IMR-90 (cell line): ENCODE results near the gene TNS3. TPM values are rescaled to one million over a fixed set of nuclear protein-coding genes. Genes with fewer than 3 reads are reported as not detected.

Source experiments
- ATAC-seq: fragments of 200-7000 bp; cut with Tn5 transposase; 2 replicates; pipeline ENCODE4 v1.9.1; 2020; ENCODE audit warnings: low read depth, mild to moderate bottlenecking, moderate library complexity
- BruUV-seq: library from RNA; stranded (reverse); fragments of 400-500 nt; replicated peaks from 2 replicates; lab custom pipeline; 2021; lab: Mats Ljungman, UMichigan
- CTCF ChIA-PET: fragments of 300-600 bp; formaldehyde crosslinking; extraction: SDS; loops from one replicate; lab custom pipeline; 2021; ENCODE audit warnings: antibody characterized with exemption; lab: Yijun Ruan, JAX
- POLR2A ChIA-PET: fragments of 300-600 bp; sonication (Branson Sonifier 250); formaldehyde crosslinking; loops from one replicate; lab custom pipeline; 2022; ENCODE audit warnings: antibody characterized with exemption; ENCODE audit not compliant: unreplicated experiment; lab: Charles Lee
- DNase-seq: peaks from one replicate; pipeline ENCODE4 v3.0.0; 2013
- H2AFZ ChIP-seq: replicated peaks from 2 replicates; pipeline ENCODE3; 2013; ENCODE audit warnings: low read length, mild to moderate bottlenecking; ENCODE audit not compliant: poor library complexity
- H2AK5ac ChIP-seq: 2 replicates; pipeline ENCODE4 v1.6.1; 2013; ENCODE audit warnings: low read depth, low read length, inconsistent platforms
- H2AK9ac ChIP-seq: replicated peaks from 2 replicates; pipeline ENCODE3; 2013; ENCODE audit warnings: mild to moderate bottlenecking, low read depth, low read length, moderate library complexity; ENCODE audit not compliant: poor library complexity
- H2BK120ac ChIP-seq: 2 replicates; pipeline ENCODE4 v1.6.1; 2013; ENCODE audit warnings: low read depth, low read length, inconsistent platforms
- H2BK15ac ChIP-seq: 3 replicates; pipeline ENCODE4 v1.6.1; 2013; ENCODE audit warnings: low read depth, low read length, inconsistent platforms
- H2BK20ac ChIP-seq: 2 replicates; pipeline ENCODE4 v1.6.1; 2013; ENCODE audit warnings: low read depth, mild to moderate bottlenecking, inconsistent platforms, low read length, moderate library complexity
- H2BK5ac ChIP-seq: 2 replicates; pipeline ENCODE4 v1.6.1; 2013; ENCODE audit warnings: mild to moderate bottlenecking, low read depth, low read length, inconsistent platforms; ENCODE audit not compliant: poor library complexity, severe bottlenecking
- H3K14ac ChIP-seq: replicated peaks from 2 replicates; pipeline ENCODE4 v1.6.1; 2013; ENCODE audit warnings: low read depth, low read length, inconsistent platforms
- H3K18ac ChIP-seq: 2 replicates; pipeline ENCODE4 v1.6.1; 2013; ENCODE audit warnings: low read depth, low read length, control low read depth
- H3K23ac ChIP-seq: 2 replicates; pipeline ENCODE4 v1.6.1; 2013; ENCODE audit warnings: low read depth, low read length, inconsistent platforms
- H3K27ac ChIP-seq: 2 replicates; pipeline ENCODE4 v1.5.1; 2013; ENCODE audit warnings: mild to moderate bottlenecking, control low read depth, low read length; ENCODE audit not compliant: insufficient read depth
- H3K27me3 ChIP-seq: 2 replicates; pipeline ENCODE4 v1.6.1; 2013; ENCODE audit warnings: low read length; ENCODE audit not compliant: control insufficient read depth, insufficient read depth
- H3K36me3 ChIP-seq: 2 replicates; pipeline ENCODE4 v1.6.1; 2013; ENCODE audit warnings: low read length, mixed read lengths; ENCODE audit not compliant: control insufficient read depth, insufficient read depth
- H3K4ac ChIP-seq: 2 replicates; pipeline ENCODE4 v1.6.1; 2013; ENCODE audit warnings: low read depth, low read length, inconsistent platforms
- H3K4me1 ChIP-seq: 2 replicates; pipeline ENCODE4 v1.6.1; 2013; ENCODE audit warnings: low read length, mixed read lengths; ENCODE audit not compliant: control insufficient read depth, insufficient read depth
- H3K4me2 ChIP-seq: 2 replicates; pipeline ENCODE4 v1.6.1; 2013; ENCODE audit warnings: low read depth, mild to moderate bottlenecking, control low read depth, low read length, moderate library complexity
- H3K4me3 ChIP-seq: 2 replicates; pipeline ENCODE4 v1.5.1; 2013; ENCODE audit warnings: low read depth, mild to moderate bottlenecking, control low read depth, low read length, moderate library complexity; ENCODE audit not compliant: insufficient read depth
- H3K56ac ChIP-seq: 2 replicates; pipeline ENCODE4 v1.6.1; 2013; ENCODE audit warnings: low read length, inconsistent platforms; ENCODE audit not compliant: insufficient read depth; ENCODE audit errors: extremely low read depth
- H3K79me1 ChIP-seq, 2 experiments: 2 replicates each; pipeline ENCODE4 v1.6.1; 2013; ENCODE audit warnings: low read length in 2 of 2, inconsistent platforms in 1 of 2, low read depth in 1 of 2
- H3K9ac ChIP-seq: 2 replicates; pipeline ENCODE4 v1.6.1; 2013; ENCODE audit warnings: low read depth, low read length, control low read depth
- H3K9me1 ChIP-seq: 2 replicates; pipeline ENCODE4 v1.6.1; 2013; ENCODE audit warnings: low read length, inconsistent platforms; ENCODE audit not compliant: insufficient read depth
- H3K9me3 ChIP-seq: 2 replicates; pipeline ENCODE4 v1.6.1; 2013; ENCODE audit warnings: low read length; ENCODE audit not compliant: control insufficient read depth, insufficient read depth
- H4K20me1 ChIP-seq: 2 replicates; pipeline ENCODE4 v1.6.1; 2013; ENCODE audit warnings: low read length, inconsistent platforms; ENCODE audit not compliant: insufficient read depth
- H4K5ac ChIP-seq: 2 replicates; pipeline ENCODE4 v1.6.1; 2013; ENCODE audit warnings: mild to moderate bottlenecking, low read depth, low read length, control low read depth
- H4K8ac ChIP-seq, 2 experiments: 2 replicates each; pipeline ENCODE4 v1.6.1; 2013; ENCODE audit warnings: low read depth in 2 of 2, low read length in 2 of 2, control low read depth in 1 of 2, inconsistent platforms in 1 of 2
- H4K91ac ChIP-seq: 2 replicates; pipeline ENCODE4 v1.6.1; 2013; ENCODE audit warnings: low read depth, low read length, inconsistent platforms; ENCODE audit not compliant: insufficient read depth
- BHLHE40 ChIP-seq: fragments of 150-350 bp; IDR thresholded peaks from 2 replicates; pipeline ENCODE4 v1.6.1; 2016; ENCODE audit warnings: mild to moderate bottlenecking, low read depth, low read length
- CHD1 ChIP-seq: IDR thresholded peaks from 2 replicates; pipeline ENCODE4 v1.6.1; 2012; ENCODE audit warnings: low read depth, low read length, improper control_type of control experiment
- ELK1 ChIP-seq: fragments of 150-350 bp; IDR thresholded peaks from 2 replicates; pipeline ENCODE4 v1.6.1; 2016; ENCODE audit warnings: low read depth, mild to moderate bottlenecking, low read length, moderate library complexity, borderline replicate concordance
- FOS ChIP-seq: fragments of 150-350 bp; IDR thresholded peaks from 2 replicates; pipeline ENCODE4 v1.6.1; 2016; ENCODE audit warnings: low read depth, low read length
- MAZ ChIP-seq: IDR thresholded peaks from 2 replicates; pipeline ENCODE4 v1.6.1; 2012; ENCODE audit warnings: low read depth, mild to moderate bottlenecking, low read length, improper control_type of control experiment, moderate library complexity, borderline replicate concordance
- MXI1 ChIP-seq: IDR thresholded peaks from 2 replicates; pipeline ENCODE4 v1.6.1; 2012; ENCODE audit warnings: low read depth, mild to moderate bottlenecking, low read length, moderate library complexity, borderline replicate concordance
- POLR2A ChIP-seq: IDR thresholded peaks from 2 replicates; pipeline ENCODE4 v1.6.1; 2012; ENCODE audit warnings: mild to moderate bottlenecking, low read depth, low read length
- RAD21 ChIP-seq: IDR thresholded peaks from 2 replicates; pipeline ENCODE4 v1.6.1; 2012; ENCODE audit warnings: low read length, improper control_type of control experiment
- RCOR1 ChIP-seq: IDR thresholded peaks from 2 replicates; pipeline ENCODE4 v1.6.1; 2012; ENCODE audit warnings: mild to moderate bottlenecking, low read length, improper control_type of control experiment; ENCODE audit not compliant: insufficient replicate concordance
- SMC3 ChIP-seq: fragments of 150-350 bp; IDR thresholded peaks from 2 replicates; pipeline ENCODE4 v1.6.1; 2016; ENCODE audit warnings: low read depth, mild to moderate bottlenecking, antibody characterized with exemption, low read length, moderate library complexity
- dilution Hi-C: fragments of 300-500 bp; cut with HindIII; formaldehyde crosslinking; loops from one replicate; pipeline ENCODE4 v1.14.3; 2018; ENCODE audit warnings: low sequenced_read_pairs; ENCODE audit not compliant: unreplicated experiment
- in situ Hi-C: fragments of 300-500 bp; cut with MboI; formaldehyde crosslinking; loops from 3 replicates; pipeline ENCODE4 v1.14.3; 2019; ENCODE audit warnings: low sequenced_read_pairs, inconsistent platforms, mixed read lengths
- intact Hi-C: fragments of 100-400 bp; cut with micrococcal nuclease; formaldehyde crosslinking; loops from 2 replicates; pipeline ENCODE4 v1.10.0; 2022
- polyA plus RNA-seq, 3 experiments: library from polyadenylated mRNA; depleted of rRNA; stranded (reverse); fragments of >200 nt; gene quantifications; 2 replicates each; pipeline ENCODE4 v1.2.3, GENCODE V29; 2012; ENCODE audit warnings: low replicate concordance in 1 of 3
- total RNA-seq: library from RNA; depleted of rRNA; stranded (reverse); fragments of >200 nt; gene quantifications from 2 replicates; pipeline ENCODE4 v1.2.3, GENCODE V29; 2012

Gene TNS3
- total and polyA plus RNA-seq, 2 of the 4 experiments (the other 2 are of a cell fraction) = 64.3 to 79.2 TPM

GRCh38 chr7:47244692-47245091 lies 337.2 kb downstream of the TNS3 start:
- no peak overlapping the region for H2BK120ac ChIP-seq
- H3K27me3 ChIP-seq = peaks cover 9% of the 10 kb centered on the region
- POLR2A ChIA-PET = no interaction called here
- no peak overlapping the region for H2BK15ac ChIP-seq
- no peak overlapping the region for H3K18ac ChIP-seq
- H2AK9ac ChIP-seq = no peak overlapping the region
- H3K56ac ChIP-seq = no peak overlapping the region
- in situ Hi-C loops = no loop called here
- H3K4me2 ChIP-seq = no peak overlapping the region
- no peak overlapping the region for H2BK5ac ChIP-seq
- dilution Hi-C loops = no loop called here
- ATAC-seq (no peak), DNase-seq (no peak)
- no peaks in the 10 kb centered on the region for H3K36me3 ChIP-seq
- H4K91ac ChIP-seq = no peak overlapping the region
- no peak overlapping the region for H2BK20ac ChIP-seq
- H3K4ac ChIP-seq = no peak overlapping the region
- CTCF ChIA-PET = no interaction called here
- H3K79me1 ChIP-seq = no peaks in the 10 kb centered on the region
- H3K9me3 ChIP-seq = no peaks in the 10 kb centered on the region
- H4K5ac ChIP-seq = no peak overlapping the region
- H3K27ac ChIP-seq = no peak overlapping the region
- H3K9ac ChIP-seq = no peak overlapping the region
- H3K4me1 ChIP-seq = no peaks in the 10 kb centered on the region
- H3K9me1 ChIP-seq = no peaks in the 10 kb centered on the region
- BruUV-seq = no TSS peak
- H2AK5ac ChIP-seq = no peak overlapping the region
- TF ChIP-seq MXI1 (no peak), RCOR1 (no peak), SMC3 (no peak), POLR2A (no peak), FOS (no peak), BHLHE40 (no peak), MAZ (no peak), RAD21 (no peak), CHD1 (no peak), ELK1 (no peak)
- H2AFZ ChIP-seq = no peak overlapping the region
- intact Hi-C loops = no loop called here
- no peaks in the 10 kb centered on the region for H4K20me1 ChIP-seq
- no peak overlapping the region for H4K8ac ChIP-seq
- H3K14ac ChIP-seq = no peak overlapping the region
- H3K23ac ChIP-seq = no peak overlapping the region
- no peak overlapping the region for H3K4me3 ChIP-seq
